Measurements from ENCODE around the gene MMP25.

The MMP25 gene

GRCh38 chr16:3004781-3005284, 41.5 kb upstream of the MMP25 start:
- DNase-seq (ENCODE audit: low read depth), result no peak
- TF ChIP-seq, protein P1, sequence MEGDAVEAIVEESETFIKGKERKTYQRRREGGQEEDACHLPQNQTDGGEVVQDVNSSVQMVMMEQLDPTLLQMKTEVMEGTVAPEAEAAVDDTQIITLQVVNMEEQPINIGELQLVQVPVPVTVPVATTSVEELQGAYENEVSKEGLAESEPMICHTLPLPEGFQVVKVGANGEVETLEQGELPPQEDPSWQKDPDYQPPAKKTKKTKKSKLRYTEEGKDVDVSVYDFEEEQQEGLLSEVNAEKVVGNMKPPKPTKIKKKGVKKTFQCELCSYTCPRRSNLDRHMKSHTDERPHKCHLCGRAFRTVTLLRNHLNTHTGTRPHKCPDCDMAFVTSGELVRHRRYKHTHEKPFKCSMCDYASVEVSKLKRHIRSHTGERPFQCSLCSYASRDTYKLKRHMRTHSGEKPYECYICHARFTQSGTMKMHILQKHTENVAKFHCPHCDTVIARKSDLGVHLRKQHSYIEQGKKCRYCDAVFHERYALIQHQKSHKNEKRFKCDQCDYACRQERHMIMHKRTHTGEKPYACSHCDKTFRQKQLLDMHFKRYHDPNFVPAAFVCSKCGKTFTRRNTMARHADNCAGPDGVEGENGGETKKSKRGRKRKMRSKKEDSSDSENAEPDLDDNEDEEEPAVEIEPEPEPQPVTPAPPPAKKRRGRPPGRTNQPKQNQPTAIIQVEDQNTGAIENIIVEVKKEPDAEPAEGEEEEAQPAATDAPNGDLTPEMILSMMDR (IDR thresholded peaks at IDR 0.05; ENCODE audit: low read length, missing control alignments), result no peak
- H3K4me3 ChIP-seq (replicated peaks; ENCODE audit: low read depth, low read length), result no peak overlapping the region

DNA sequence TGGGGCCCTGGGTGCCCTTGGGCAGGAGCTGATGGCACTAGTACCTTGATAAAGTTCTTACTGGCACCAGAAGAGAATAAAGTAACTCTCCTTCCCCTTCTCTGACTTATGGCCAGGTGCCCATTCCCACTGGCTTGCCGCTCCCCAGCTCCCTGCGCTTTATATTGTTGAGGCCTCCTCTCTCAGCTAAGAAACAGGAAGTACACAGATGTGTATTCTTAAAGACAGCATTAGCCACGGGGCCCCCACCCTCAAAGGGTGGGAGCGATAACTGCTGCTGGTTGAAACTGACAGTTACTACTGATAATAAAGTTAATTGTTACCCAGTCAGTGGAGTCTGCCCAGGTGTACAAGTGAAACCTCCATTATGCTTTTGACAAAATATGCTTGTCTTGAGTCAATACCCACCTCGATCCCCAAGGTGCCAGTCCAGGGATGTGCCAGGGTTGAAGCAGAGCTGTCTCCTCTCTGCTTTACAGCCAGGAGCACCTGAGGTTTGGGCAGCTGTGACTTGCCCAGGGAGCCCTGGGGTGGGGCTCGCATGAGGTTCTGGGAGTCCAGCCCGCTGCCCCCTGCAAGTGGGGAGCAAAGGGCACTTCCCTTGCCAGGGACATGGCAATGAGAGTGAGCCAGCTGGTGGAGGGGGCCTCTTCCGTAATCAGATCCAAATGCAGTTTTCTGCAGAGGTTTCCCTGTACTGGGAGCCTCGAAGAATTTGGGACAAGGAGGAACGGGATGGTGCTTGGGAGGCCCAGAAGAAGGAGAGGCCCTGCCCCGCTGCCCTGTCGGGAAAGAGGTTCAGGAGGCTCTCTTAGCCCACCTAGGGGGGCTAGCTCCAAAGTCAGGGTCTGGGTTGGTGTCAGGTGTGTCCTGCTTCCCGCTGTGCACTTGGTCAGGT, 39.1 kb upstream of the MMP25 start:
- H3K4me3 ChIP-seq (replicated peaks; ENCODE audit: low read depth, low read length), result no peak overlapping the region
- TF ChIP-seq, protein P1 (IDR thresholded peaks at IDR 0.05; ENCODE audit: low read length, missing control alignments), result no peak
- no peak for DNase-seq (ENCODE audit: low read depth)

DNA sequence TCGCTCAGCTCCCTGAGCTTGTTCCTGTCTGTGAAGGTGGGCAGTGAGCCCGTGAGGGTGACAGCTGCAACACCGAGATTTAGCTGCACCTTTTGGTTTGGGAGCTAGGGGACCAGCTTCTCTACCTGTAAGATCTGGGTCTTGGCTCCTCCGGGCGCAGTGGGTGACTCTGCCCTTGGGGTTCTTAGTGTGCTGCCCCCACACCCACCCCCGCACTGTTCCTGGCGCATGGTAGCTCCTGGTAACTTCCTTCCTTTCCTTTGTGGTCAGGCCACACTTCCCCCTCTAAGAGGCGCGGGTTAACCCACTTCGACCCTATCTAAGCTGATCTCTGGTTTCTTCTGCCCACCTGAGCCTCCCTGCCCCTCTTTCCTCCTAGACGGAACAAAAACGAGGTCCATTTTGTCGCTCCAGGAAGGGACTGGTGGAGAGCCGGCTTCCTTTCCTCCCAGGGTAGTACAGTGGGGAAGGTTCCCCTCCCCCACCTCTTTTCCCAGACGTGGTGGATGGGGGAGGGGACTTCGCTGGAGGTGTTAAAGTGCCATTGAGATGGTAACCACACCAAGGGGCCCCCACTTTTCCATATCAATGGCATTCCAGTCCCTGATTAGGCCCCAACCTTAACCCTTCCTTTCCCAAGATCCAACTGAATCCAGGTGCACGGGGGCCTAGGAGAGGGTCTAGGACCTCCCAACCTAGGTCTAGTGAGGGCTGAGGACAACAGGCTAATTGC, 38.2 kb upstream of the MMP25 start:
- DNase-seq (ENCODE audit: low read depth), result no peak
- TF ChIP-seq, protein P1 (IDR thresholded peaks at IDR 0.05; ENCODE audit: low read length, missing control alignments), result no peak
- H3K4me3 ChIP-seq (replicated peaks; ENCODE audit: low read depth, low read length), result no peak overlapping the region

GRCh38 chr16:3008690-3009037, 37.7 kb upstream of the MMP25 start:
- TF ChIP-seq, protein P1 (IDR thresholded peaks at IDR 0.05; ENCODE audit: low read length, missing control alignments), result no peak
- H3K4me3 ChIP-seq (replicated peaks; ENCODE audit: low read depth, low read length), result no peak overlapping the region
- DNase-seq (ENCODE audit: low read depth), result no peak

- TF ChIP-seq, protein P1 (IDR thresholded peaks at IDR 0.05; ENCODE audit: low read length, missing control alignments), result no peak
- no peak overlapping the region for H3K4me3 ChIP-seq (replicated peaks; ENCODE audit: low read depth, low read length)
- DNase-seq (ENCODE audit: low read depth), result no peak
These were observed 36.6 kb upstream of the MMP25 start for GRCh38 chr16:3009568-3010390.

DNA sequence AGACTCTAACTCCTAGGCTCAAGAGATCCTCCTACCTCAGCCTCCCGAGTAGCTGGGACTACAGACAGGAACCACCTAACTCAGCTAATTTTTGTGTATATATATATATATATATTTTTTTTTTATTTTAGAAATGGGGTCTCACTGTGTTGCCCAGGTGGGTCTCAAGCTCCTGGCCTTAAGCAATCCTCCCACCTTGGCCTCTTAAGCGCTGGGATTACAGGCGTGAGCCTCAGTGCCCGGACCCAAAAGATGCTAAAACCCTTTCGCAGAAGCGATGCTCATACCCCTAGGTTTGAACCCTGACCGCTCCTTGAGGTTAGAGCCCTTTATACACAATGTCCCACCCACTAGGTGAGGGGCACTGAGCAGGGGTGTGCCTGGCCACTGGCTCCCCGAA, 35.9 kb upstream of the MMP25 start:
- TF ChIP-seq, protein P1 (IDR thresholded peaks at IDR 0.05; ENCODE audit: low read length, missing control alignments), result no peak
- DNase-seq (ENCODE audit: low read depth), result no peak
- H3K4me3 ChIP-seq (replicated peaks; ENCODE audit: low read depth, low read length), result no peak overlapping the region
